Mucosa of stomach (tissue), 1 donor: ENCODE results near the gene SMYD3.

ENCODE experiments used
- H3K27me3 ChIP-seq: one replicate; pipeline ENCODE4 v1.7.0; 2013; ENCODE audit warnings: mild to moderate bottlenecking, low read length; ENCODE audit not compliant: control insufficient read depth, insufficient read depth
- H3K36me3 ChIP-seq: one replicate; pipeline ENCODE4 v1.7.0; 2013; ENCODE audit warnings: low read length; ENCODE audit not compliant: control insufficient read depth, insufficient read depth
- H3K4me1 ChIP-seq: one replicate; pipeline ENCODE4 v1.7.0; 2013; ENCODE audit warnings: mild to moderate bottlenecking, low read length; ENCODE audit not compliant: control insufficient read depth, insufficient read depth
- H3K4me3 ChIP-seq: one replicate; pipeline ENCODE4 v1.7.0; 2013; ENCODE audit warnings: low read length
- H3K9ac ChIP-seq: one replicate; pipeline ENCODE4 v1.7.0; 2013; ENCODE audit warnings: mild to moderate bottlenecking, low read length, moderate library complexity
- H3K9me3 ChIP-seq: one replicate; pipeline ENCODE4 v1.7.0; 2013; ENCODE audit warnings: mild to moderate bottlenecking, low read length, moderate library complexity; ENCODE audit not compliant: control insufficient read depth
- donor health status: Pancreatic carcinoma.

SMYD3 gene

DNA sequence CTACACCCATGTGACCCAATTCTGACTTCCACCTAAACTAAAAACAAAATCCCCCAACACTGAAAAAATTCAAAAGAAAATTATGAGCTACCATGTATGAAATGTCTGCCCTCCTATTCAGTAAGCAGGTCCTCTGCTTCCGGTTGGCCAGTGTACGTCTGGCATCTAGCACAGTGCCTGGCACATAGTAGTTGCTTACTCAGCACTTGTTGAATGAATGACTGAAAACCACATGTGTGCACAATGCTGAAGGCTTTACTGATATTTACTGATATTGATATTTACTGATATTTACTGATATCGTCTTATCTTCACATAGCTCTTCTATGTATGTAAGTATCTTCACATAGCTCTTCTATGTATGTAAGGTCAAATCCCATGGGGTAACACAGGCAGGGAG, 642.2 kb downstream of the SMYD3 start:
- Histone ChIP-seq H3K36me3 (no peaks in the 10 kb centered on the region), H3K4me3 (no peak overlapping the region), H3K27me3 (no peaks in the 10 kb centered on the region)

DNA sequence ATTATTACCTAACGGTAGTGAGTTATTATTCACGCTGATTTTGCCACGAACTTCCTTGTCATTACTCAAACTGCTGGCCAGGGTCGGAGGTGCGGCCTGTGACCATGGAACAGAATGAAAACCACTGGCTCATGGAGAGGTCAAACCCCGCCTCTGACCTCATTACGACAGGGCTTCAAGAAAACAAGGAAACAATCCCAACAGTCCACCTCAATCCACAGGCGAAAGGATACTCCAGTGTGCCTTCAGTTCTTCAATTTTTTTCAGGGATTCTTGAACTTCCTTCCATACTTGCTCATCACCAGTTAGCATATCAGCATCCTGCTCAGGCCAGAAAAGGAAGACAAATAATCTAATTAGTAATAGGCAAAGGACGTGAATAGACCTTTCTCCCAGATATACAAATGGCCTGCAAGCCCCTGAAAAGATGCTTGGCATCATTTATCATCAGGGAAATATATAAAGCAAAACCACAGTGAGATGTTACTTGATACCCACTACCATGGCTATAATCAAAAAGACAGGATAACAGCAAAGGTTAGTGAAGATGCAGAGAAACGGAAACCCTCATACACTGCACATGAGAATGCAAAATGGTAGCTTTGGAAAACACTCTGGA, 643.4 kb downstream of the SMYD3 start:
- Histone ChIP-seq H3K36me3 (no peaks in the 10 kb centered on the region), H3K4me1 (no peaks in the 10 kb centered on the region), H3K27me3 (no peaks in the 10 kb centered on the region), H3K9ac (no peak overlapping the region), H3K4me3 (no peak overlapping the region), H3K9me3 (no peaks in the 10 kb centered on the region)

More for the DNA sequence above, 642.2 kb downstream of the SMYD3 start:
- Histone ChIP-seq H3K9ac (no peak overlapping the region), H3K4me1 (no peaks in the 10 kb centered on the region), H3K9me3 (no peaks in the 10 kb centered on the region)

DNA sequence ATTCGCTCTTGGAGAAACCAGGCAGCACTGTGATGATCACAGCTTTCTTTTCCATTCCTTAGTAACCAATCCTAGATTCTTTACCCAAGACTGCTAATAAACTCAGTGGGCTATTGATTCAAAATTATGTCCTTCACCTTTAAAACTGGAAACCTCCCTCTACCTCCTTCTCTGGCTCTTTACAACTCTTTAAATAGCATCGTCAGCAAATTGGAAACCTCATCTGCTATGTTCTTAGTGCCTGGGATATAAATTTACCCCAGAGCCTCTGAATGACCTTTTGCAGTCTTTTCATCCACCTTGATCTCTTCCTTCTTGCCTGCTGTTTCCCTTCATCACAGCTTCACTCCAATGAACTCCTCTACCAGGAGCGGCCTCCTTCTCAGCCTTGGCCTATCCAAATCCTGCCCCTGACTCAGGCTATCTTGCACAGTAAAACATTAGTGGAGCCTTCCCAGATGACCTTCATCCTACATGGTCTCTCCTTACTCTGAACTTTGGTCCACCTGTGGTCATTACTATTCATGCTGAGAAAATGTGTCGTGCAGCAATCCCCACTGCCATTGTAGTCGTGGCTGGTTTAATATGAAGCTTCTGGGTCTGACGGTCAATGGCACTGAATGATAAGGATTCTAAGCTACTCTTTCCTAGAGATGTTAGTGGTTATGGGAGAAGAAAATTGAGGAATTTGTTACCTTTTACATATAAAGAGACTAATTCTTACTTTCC, 644.1 kb downstream of the SMYD3 start:
- Histone ChIP-seq H3K4me3 (no peak overlapping the region), H3K9ac (no peak overlapping the region), H3K36me3 (no peaks in the 10 kb centered on the region), H3K4me1 (no peaks in the 10 kb centered on the region), H3K9me3 (no peaks in the 10 kb centered on the region), H3K27me3 (no peaks in the 10 kb centered on the region)

DNA sequence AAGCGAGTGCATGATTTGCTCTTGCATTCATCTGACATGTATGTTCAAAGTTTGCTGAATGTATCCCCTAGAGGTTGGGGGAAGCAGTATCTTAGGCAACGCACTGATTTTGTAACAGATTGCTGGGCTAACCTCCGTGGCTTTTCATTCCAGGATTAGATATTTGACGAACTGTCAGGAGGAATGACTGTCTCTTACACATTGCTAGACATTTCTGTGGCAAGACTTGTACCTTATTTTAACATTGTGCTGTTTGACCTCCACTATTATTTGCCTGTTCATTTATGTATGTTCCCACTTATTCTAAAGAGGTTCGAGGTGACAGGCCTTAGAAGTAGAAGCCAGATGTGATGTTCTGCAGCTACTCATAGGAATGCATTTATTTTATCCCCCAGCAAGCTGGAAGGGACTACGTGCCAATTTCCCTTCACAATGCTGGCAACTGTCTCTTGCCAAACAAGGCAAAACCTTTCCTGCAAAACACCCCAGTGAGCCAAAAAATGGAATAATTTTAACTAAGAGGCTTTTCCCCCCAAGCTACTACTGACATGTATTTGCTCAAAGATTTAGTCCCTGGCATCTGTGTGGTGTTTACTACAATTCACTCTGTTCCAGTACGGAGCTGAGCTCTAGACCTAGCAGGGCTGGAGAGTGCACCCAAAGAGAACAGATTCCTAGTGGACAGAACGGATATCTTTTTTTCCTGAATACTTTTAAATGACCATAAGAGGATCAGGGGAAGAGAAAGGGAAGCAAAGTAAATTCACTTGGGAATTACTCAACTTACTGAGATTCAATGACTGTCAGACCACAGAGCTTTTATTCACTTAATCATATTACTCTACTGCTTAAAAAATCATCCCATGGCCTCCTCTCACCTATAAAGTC, 646.2 kb downstream of the SMYD3 start:
- no peaks in the 10 kb centered on the region for H3K9me3 ChIP-seq
- H3K9ac ChIP-seq = no peak overlapping the region
- no peaks in the 10 kb centered on the region for H3K27me3 ChIP-seq
- no peak overlapping the region for H3K4me3 ChIP-seq
- no peaks in the 10 kb centered on the region for H3K36me3 ChIP-seq
- peaks cover 16% of the 10 kb centered on the region for H3K4me1 ChIP-seq

DNA sequence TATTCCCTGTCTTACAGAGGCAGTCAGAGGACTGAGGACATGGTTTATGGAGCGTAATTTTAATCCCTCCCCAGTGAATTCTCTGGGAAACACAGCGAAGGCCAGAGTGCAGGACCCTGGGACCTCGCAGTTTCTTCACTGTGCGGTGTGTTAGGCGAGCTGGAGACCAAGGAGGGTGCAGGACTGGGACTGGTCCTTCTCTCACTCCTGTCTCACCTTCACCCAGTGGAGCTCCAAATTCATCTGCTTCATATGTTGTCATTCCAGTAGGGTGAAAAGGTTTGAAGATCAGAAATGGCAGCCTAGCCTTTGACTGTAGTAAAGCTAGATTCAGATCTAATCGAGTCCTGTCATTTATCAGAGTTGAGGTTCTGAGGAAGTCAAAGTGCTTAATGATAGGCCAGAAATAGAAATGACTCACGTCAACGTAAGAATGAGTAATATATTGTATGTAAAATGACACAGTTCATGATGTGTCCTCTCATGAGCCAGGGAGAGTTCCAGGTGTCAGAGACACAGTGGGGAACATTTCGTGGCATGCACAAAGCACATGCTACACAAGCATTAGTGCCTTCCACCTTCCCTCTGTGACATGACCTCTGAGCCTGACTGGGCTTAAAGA, 647.5 kb downstream of the SMYD3 start:
- H3K4me1 ChIP-seq = peaks cover 17% of the 10 kb centered on the region
- H3K9ac ChIP-seq = no peak overlapping the region
- H3K4me3 ChIP-seq = no peak overlapping the region
- H3K27me3 ChIP-seq = no peaks in the 10 kb centered on the region
- no peaks in the 10 kb centered on the region for H3K9me3 ChIP-seq
- no peaks in the 10 kb centered on the region for H3K36me3 ChIP-seq

DNA sequence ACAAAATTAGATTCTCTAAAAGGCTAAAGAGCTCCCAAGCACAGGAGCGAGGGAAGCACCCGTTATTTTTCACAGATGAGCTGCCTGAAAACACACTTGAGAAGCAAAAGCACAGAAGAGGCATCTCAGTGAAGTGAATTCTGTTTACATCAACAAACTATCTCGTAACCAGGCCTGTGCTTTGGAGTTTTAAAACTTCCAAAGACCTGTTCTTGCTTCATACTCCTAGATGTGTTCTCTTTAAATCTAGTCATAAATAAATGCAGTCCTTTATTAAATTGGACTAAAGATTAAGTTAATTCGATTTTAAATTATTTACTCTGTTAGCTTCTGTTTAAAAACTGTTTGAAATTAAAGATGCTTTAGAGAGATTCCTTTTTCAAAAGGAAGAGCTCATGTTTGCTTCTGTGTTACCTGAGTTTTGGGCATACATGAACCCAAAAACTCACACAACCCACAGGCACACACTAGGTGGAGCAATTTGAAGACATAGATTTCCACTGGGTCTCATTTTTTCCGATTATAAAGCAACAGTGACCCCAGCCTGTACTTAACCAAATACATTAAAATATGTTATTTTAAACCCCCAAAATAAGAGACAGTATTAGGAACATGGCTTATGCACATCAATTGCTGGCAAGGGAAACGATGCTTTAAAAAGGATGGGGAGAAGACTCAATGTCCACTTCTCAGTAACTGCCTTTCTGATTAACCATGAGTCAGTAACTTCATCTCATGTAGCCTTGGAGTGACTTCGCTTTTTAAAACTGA, 648.2 kb downstream of the SMYD3 start:
- H3K4me1 ChIP-seq = peaks cover 17% of the 10 kb centered on the region
- no peak overlapping the region for H3K4me3 ChIP-seq
- no peak overlapping the region for H3K9ac ChIP-seq
- no peaks in the 10 kb centered on the region for H3K27me3 ChIP-seq
- no peaks in the 10 kb centered on the region for H3K36me3 ChIP-seq
- no peaks in the 10 kb centered on the region for H3K9me3 ChIP-seq

DNA sequence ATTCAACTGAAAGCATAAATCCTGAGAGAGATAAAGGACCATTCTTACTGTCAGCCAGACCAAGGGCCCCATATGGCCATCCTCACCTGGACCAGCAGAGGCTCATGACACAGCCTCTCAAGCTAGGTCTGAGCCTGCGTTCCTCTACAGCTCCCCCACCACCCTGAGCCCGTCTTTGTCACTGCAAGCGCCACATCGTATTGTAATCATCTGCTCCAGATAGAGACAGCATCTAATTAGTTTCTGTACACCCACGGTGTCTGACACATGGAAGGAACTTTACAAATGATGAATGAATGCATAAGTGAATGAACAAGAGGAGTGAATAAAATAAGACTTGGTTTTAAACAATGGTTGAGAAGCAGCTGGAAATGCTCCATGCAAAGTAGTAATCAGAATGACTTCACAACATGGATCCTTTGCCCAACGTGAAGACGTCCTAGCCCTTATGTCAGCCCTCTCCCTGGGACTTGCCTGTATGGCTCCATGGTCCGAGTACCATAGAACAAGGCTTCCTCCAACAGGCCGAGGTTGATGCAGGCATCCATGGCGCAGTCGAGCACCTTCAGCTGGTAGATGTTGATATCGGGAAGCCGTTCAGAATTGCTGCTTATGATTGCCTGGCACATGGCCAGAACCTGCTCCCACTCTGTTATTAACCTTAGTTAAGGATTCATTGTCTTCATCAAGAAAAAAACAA, 648.9 kb downstream of the SMYD3 start:
- Histone ChIP-seq H3K9me3 (no peaks in the 10 kb centered on the region), H3K9ac (no peak overlapping the region), H3K4me3 (no peak overlapping the region), H3K36me3 (no peaks in the 10 kb centered on the region), H3K27me3 (no peaks in the 10 kb centered on the region), H3K4me1 (peaks cover 17% of the 10 kb centered on the region)

DNA sequence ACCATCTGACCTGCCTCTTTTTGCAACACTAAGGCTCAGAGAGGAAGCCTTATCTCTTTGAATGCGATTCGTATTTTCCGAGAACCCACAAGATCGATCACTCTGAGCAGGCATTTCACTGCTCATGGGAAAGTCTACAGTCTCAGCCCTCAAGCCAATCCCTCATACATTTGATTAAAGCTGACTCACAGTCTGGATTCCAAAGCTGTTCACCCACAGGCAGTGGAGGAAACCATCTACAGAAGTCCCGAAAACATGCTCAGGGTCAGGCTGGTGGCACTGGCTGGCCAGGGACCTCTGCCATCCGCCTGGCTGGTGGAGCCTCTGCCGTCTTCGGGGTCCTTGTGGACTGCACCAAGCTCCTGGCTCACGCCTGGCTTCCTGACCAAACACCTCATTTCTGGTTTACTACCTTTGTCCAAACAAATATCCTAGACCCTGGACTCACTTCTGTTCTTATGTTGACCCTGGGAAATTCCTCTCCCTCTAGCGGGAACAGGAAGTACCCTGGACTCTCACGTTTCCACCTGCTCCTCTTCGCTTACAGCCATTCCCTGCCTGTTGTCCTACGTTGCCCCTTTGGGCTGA, 650.0 kb downstream of the SMYD3 start:
- no peaks in the 10 kb centered on the region for H3K36me3 ChIP-seq
- H3K4me3 ChIP-seq = no peak overlapping the region
- no peaks in the 10 kb centered on the region for H3K9me3 ChIP-seq
- no peak overlapping the region for H3K9ac ChIP-seq
- H3K27me3 ChIP-seq = no peaks in the 10 kb centered on the region
- H3K4me1 ChIP-seq = peaks cover 17% of the 10 kb centered on the region

DNA sequence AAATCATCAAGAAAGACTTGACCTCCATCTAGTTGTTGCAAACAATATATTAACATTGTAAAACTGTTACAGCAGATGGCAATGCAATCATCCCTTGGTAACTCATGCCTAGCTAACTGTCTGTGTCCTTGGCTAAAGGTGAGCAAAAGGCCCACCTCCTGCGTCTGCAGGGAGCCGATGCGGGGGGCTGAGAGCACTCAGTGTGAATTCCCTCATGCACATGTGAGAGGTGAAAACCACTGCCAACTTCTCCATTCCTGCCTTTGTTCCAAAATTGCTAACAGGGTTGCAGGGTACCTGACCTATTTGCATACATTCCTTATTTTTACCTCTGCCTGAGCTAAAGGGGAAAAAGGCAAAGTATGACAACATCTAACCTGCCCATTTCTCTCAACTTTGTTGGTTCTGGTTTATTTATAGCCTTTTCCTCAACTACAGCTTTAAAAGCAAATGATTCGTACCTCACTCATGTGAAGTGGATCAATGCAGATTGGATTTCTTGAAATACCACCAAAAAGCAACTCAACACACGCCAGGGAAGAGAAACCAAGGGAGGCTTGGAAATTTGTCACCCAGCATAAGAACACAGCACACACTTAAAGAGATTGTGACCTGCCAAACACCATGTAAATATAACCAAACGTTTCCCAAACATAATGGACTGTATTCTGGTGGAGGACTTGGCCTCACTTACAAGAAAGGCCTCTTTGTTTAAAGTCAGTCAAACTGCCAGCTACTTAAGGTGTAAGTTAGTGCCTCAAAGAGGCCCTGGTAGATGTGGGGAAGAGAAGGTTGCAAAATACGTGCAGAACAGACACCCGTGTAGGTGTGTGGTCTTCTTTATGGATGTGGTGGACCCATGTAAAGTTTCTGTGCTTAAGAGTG, 651.0 kb downstream of the SMYD3 start:
- no peak overlapping the region for H3K9ac ChIP-seq
- peaks cover 17% of the 10 kb centered on the region for H3K4me1 ChIP-seq
- no peaks in the 10 kb centered on the region for H3K36me3 ChIP-seq
- no peaks in the 10 kb centered on the region for H3K27me3 ChIP-seq
- H3K9me3 ChIP-seq = no peaks in the 10 kb centered on the region
- no peak overlapping the region for H3K4me3 ChIP-seq

DNA sequence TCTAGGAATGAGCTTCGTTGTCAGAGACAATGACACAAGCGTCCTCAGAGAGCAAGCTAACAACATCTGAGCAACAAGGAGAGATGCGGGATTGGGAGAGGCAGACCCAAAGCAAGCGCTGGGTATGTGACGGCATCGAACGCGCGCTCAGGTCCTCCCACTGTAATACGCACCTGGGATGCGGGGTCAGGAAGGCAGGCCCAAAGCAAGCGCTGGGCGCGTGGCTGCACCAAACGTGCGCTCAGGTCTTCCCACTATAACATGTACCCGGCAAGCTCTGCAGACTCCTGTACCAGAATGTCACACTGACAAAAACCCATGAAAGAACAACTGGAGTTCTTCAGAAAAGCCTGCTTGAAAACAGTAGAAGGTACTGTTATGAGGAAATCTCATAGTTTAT, 653.8 kb downstream of the SMYD3 start:
- H3K4me3 ChIP-seq = no peak overlapping the region
- no peaks in the 10 kb centered on the region for H3K9me3 ChIP-seq
- H3K36me3 ChIP-seq = no peaks in the 10 kb centered on the region
- peaks cover 17% of the 10 kb centered on the region for H3K4me1 ChIP-seq
- H3K9ac ChIP-seq = no peak overlapping the region
- no peaks in the 10 kb centered on the region for H3K27me3 ChIP-seq
